Activated CD8-positive, alpha-beta memory T cell treated with anti-CD3 and anti-CD28 coated beads for 48 hours (primary cell): Measurements from ENCODE around the gene SMOC2.
"Not testable (repeated sequence)": the region's sequence is repeated elsewhere in the genome, so short reads cannot be mapped to it uniquely, and the experiment has no call there.

ENCODE experiments used
- DNase-seq, 3 experiments: peaks; one replicate each; pipeline ENCODE4 v3.0.0-alpha.2; 2020; ENCODE audit warnings: low read depth in 2 of 3, low spot score in 2 of 3

The SMOC2 gene

GRCh38 chr6:168571268-168571667, 130.3 kb downstream of the SMOC2 start:
- no peak for DNase-seq

- not testable (repeated sequence) for DNase-seq
These were observed 132.4 kb downstream of the SMOC2 start for GRCh38 chr6:168573276-168573835.

DNA sequence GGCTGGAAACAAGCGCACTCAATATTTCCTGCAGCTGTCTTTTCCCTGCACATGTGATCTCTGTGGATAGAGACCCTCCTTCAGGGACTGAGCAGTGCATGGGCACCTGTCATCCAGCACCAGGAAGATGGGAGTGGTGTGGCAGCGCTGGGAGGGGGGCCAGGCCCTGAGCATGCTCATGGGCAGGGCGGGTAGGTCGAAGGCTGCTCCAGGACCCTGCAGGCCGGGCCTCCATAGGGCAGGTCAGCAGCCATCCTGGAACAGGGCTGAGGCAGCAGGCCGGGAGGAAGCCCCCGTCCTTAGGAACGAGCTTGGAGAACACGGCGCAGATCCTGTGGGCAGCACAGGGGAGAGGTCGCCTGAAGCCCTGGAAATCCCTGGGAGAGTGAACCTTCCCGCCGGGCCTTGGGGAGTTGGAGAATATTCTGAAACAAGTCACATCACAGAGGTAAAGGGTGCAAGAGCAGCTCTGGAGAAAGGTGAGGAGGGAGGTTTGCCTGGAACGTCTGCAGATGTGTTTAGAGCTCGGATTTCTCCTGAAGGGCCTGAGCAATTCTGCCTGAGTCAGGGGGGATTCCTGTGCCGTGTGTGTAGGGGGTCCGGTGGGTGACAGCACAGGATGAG, 133.2 kb downstream of the SMOC2 start:
- no peak for DNase-seq

DNA sequence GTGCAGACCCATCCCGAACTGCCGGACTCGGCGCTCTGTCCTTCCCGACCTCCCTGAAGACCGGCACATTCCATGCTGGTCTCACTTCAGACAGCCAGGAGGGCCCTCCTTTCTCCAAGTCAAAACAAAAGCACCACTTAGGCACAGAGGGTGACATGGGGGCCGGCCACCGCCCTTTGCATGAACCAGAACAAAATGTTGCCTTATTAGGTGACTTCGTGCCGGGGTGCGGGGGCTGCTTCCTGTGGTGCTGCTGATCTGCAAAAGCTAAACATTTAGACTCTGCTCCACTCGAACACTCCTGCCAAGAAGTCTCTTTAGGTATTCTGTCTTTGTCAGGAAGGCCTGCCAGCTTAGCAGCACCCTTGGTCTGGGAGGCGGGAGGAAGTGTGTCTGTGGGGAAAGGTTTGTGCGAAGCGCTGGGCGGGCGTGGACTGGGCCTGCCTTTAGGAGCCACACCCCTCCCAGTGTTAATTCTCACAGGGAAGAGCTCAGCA, 133.8 kb downstream of the SMOC2 start:
- no peak for DNase-seq

DNA sequence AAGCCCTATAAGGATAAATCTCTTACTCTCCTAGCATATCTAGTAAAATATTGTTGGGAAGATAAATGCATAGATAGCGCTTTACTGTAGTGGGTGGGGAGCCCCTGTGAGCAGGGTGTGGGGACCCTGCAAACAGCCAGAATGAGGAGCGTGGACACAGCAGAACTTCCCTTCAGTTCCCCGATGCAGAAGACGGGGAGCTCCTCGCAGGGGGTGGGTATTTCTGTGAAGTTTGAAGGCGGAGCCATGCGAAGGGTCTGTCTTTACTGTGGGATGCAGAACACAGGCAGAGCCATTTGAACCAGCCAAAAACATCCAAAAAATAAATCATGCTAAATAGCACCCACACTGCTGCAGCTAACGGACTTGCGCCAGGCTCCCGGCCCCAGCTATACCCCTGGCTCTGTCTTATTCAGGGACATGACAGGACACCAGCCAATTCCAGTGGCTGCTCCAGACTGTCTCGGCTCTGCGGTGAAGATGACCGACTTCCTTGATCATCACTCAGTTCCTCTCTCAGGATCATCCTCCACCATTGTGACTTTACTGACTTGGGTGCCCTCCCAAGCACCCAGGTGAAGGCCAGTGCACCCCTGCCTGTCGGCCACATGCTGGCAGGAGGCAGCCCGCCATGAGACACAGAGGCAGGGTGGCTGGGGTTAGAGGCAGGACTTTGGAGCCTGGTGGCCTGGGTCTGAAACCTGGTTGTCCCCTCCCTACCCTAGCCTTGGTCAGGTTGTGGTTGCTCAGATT, 134.5 kb downstream of the SMOC2 start:
- DNase-seq, result no peak

DNA sequence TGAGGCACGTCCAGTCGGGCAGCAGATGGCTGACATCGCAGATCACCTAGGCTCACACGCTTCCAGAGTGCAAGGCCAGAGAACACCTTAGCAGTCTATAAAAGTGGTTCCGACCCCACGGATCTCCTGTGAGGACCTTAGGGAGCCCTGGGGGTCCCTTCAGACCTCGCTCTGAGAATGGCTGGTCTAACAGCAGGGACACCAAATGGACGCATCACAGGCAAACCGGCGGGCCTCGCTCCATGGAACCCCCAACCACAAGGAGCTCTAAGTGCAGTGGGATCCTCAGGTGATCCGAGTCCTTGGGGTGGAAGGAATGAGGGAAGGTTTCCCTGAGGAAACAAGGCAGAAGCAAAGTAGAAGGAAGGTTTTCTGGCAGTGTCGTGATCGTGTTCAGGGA, 135.4 kb downstream of the SMOC2 start:
- DNase-seq, result no peak

DNA sequence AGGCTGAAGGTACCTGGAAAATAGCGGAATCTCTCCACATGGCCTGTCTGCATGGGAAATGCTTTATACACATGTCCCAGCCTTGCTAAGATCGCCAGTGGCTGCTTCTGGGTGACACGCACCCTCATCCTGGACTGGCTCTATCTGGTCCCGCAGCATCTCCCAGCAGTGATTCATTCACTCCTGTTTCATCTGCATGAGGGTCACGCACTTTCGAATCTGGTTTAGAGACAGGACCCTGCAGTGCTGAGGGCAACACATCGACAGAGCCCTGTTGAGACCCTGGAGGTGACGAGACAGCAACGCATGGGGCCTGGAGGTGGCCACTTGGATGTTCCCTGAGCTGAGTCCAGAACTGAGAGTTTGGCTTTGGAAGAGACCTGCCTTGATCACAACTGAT, 136.5 kb downstream of the SMOC2 start:
- no peak for DNase-seq

- DNase-seq, result no peak
These were observed 137.1 kb downstream of the SMOC2 start for GRCh38 chr6:168578036-168578435.

GRCh38 chr6:168581236-168581635, 140.3 kb downstream of the SMOC2 start:
- DNase-seq, result no peak

GRCh38 chr6:168581706-168582105, 140.7 kb downstream of the SMOC2 start:
- DNase-seq, result no peak

DNA sequence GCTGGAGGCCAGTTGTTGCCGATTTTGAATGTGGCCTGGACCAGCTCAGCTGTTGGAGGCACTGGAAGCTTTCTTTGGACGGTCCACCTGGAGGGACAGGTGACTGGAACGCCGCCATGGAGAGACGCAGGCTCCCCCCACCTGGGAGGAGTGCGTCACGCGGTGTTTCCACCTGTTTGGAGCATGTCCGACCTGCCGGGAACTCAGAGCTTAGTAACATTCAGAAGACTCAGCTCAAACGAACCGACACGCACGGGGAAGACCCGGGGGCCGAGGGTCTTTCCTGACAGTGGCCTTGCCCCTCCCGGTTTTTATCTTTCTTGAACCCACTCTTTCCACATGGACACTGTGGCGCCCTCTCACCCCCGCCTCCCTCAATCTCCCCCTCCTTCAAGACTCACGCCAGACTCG, 141.6 kb downstream of the SMOC2 start:
- no peak for DNase-seq

DNA sequence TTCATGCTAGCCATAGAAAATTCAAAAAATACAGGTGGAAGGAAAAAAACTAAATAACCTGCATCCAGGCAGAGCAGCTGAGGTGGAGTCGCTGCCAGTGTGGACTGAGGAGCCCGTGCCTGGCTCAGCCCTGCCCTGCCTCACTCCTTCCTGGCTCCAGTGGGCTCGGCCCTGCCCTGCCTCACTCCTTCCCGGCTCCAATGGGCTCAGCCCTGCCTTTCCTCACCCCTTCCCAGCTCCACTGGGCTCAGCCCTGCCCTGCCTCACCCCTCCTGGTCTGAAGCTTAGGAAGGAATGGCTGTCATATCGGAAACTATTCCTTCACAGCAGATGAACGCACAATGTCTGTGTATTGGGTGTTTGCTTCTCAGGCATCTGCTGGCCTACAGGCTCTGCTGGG, 142.1 kb downstream of the SMOC2 start:
- no peak for DNase-seq

GRCh38 chr6:168583821-168584220, 142.8 kb downstream of the SMOC2 start:
- DNase-seq, result no peak

DNA sequence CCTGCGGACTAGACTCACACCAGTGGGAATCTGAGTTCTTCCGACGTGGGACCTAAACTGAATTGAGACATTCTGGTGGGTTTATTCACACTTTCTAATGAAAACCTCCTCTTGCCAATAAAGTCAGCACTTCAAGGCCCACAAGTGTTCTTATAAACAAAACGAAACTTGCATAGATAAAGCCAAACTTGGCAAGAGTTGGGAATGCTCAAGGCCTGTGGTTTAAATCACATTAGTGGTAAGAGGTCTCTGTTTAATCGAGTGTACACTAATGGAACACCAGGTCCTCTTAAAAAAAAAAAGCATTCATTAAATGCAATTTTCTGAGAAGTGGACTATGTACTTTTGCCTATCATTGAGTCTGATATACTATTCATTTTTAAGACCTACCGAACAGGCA, 143.3 kb downstream of the SMOC2 start:
- DNase-seq, result no peak

- no peak for DNase-seq
These were observed 143.7 kb downstream of the SMOC2 start for GRCh38 chr6:168584671-168585070.

DNA sequence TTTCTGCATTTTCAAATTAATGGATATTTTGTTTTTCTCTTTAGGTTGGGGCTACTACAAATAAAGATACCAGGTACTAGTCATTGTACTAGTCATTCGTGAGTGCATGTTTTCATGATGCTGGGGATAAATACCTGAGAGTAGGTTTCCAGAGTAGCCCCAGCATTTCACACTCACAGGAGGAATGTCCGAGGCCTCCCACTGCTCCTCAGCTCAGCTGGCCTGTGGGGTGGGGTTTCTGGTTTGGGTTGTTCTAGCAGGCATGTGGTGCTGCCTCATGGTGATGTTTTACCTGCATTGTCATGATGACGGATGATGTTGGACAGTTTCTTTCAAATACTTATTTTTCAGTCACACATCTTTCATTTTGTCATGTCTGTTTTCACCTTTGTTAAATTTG, 144.5 kb downstream of the SMOC2 start:
- no peak for DNase-seq

- DNase-seq, result no peak
These were observed 148.3 kb downstream of the SMOC2 start for GRCh38 chr6:168589275-168589674.

GRCh38 chr6:168590406-168590805, 149.4 kb downstream of the SMOC2 start:
- no peak for DNase-seq

DNA sequence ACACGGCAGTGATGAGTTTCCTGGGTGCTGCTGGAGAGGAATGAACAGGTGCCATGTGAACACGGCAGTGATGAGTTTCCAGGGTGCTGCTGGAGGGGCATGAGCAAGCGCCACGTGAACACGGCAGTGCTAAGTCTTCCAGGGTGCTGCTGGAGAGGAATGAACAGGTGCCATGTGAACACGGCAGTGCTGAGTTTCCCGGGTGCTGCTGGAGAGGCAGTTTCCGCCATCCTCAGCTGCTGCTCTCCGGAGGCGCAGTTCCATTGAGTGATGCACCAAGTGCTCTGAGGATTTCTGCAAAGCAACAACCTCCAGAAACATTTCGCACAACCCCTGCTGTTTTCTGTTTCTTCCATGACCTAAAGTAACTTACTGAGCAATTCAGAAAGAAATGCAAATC, 155.4 kb downstream of the SMOC2 start:
- DNase-seq, result no peak

- no peak for DNase-seq
These were observed 156.5 kb downstream of the SMOC2 start for GRCh38 chr6:168597471-168597875.

DNA sequence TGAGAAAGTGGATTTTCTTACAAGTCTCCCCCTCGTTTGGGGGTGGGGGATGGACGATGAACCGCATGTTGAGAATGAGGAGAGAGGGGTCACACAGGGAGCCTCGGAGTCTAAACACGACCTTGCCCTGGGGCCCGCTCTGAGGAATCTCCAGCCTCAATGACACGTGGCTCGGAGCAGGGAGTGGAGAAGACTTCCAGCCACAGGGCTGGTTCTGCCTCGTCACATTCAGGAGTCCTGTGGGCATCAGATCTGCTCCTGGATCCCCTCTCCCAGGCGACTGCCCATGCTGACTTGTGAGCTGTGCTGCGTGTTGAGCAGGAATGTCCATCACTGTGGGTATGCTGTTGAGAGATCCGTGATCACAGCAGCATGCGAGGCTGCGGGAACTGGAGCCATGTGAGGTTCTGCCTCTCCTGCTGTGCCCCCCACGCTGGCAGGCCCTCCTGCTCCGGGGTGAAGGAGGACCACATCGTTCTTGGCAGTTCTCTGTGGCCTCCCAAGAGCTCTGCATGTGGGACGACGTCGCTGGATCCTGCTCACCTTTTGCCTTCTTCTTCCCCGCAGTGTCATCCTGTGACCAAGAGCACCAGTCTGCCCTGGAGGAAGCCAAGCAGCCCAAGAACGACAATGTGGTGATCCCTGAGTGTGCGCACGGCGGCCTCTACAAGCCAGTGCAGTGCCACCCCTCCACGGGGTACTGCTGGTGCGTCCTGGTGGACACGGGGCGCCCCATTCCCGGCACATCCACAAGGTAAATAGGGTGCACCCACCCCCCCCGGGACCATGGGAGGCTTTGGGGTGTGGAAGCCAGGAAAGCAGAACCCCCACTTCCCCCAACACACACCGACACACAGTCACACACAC, 157.5 kb downstream of the SMOC2 start:
- DNase-seq, result no peak

- DNase-seq, result no peak
These were observed 158.1 kb downstream of the SMOC2 start for GRCh38 chr6:168599118-168599494.
